K562 (cell line): Measurements from ENCODE around the gene ZAP70. TPM values are rescaled to one million over a fixed set of nuclear protein-coding genes. Genes with fewer than 3 reads are reported as not detected.

Experiments used
- ATAC-seq: fragments of 200-7000 bp; cut with Tn5 transposase; 3 replicates; pipeline ENCODE4 v1.9.1; 2020; ENCODE audit warnings: moderate library complexity
- BruUV-seq: library from RNA; stranded (reverse); fragments of 400-500 nt; replicated peaks from 2 replicates; lab custom pipeline; 2021; lab: Mats Ljungman, UMichigan
- CTCF ChIA-PET: fragments of 300-600 bp; formaldehyde crosslinking; extraction: SDS; loops from one replicate; lab custom pipeline; 2021; ENCODE audit warnings: low intra/inter-chr PET ratio; lab: Yijun Ruan, JAX
- POLR2A ChIA-PET: fragments of 300-600, 350-650 bp; sonication (Branson Sonifier 250); formaldehyde crosslinking; extraction: SDS; loops from one replicate; lab custom pipeline; 2021; ENCODE audit warnings: antibody characterized with exemption, inconsistent platforms; lab: Yijun Ruan, JAX
- DNase-seq, 4 experiments: peaks; one replicate each; pipeline versions ENCODE4 v3.0.0 to v3.0.0-alpha.2; 2011 to 2018; ENCODE audit warnings: low spot score in 3 of 4, mixed read lengths in 3 of 4; ENCODE audit errors: extremely low read depth in 1 of 4
- FAIRE-seq: peaks from 2 replicates; lab custom pipeline; 2011; peaks lifted over from hg19 to GRCh38; lab: Jason Lieb, UNC
- H2AFZ ChIP-seq: 2 replicates; pipeline ENCODE4 v1.6.0; 2011; ENCODE audit warnings: low read depth, low read length, control low read depth, inconsistent platforms
- H3K27ac ChIP-seq: fragments of 200-600 bp; 3 replicates; pipeline ENCODE4 v1.8.0; 2011; ENCODE audit warnings: low read depth, mild to moderate bottlenecking, control low read depth, inconsistent platforms, low read length, moderate library complexity, mixed read lengths; ENCODE audit errors: extremely low read depth
- H3K27me3 ChIP-seq, 2 experiments: fragments of 300-600 bp in 1 of 2; 2 replicates in 1 of 2; 3 replicates in 1 of 2; pipeline versions ENCODE4 v1.6.0 to v1.8.0; 2011; ENCODE audit warnings: inconsistent platforms in 2 of 2, low read length in 2 of 2, mild to moderate bottlenecking in 1 of 2, mixed read lengths in 1 of 2, moderate library complexity in 1 of 2; ENCODE audit not compliant: control insufficient read depth in 2 of 2, insufficient read depth in 2 of 2
- H3K36me3 ChIP-seq: fragments of 300-600 bp; 3 replicates; pipeline ENCODE4 v1.8.0; 2011; ENCODE audit warnings: mild to moderate bottlenecking, low read length, inconsistent platforms; ENCODE audit not compliant: control insufficient read depth, insufficient read depth
- H3K4me1 ChIP-seq, 2 experiments: fragments of 200-600 bp in 1 of 2; replicated peaks in 1 of 2; 2 replicates in 1 of 2; 3 replicates in 1 of 2; pipeline versions ENCODE4 v1.5.1 to v1.8.0; 2011; ENCODE audit warnings: inconsistent platforms in 2 of 2, low read length in 2 of 2, mild to moderate bottlenecking in 1 of 2, mixed read lengths in 1 of 2, moderate library complexity in 1 of 2; ENCODE audit not compliant: control insufficient read depth in 2 of 2, insufficient read depth in 2 of 2
- H3K4me2 ChIP-seq: 2 replicates; pipeline ENCODE4 v1.6.1; 2011; ENCODE audit warnings: low read length, control low read depth, inconsistent platforms, mixed read lengths; ENCODE audit not compliant: insufficient read depth
- H3K4me3 ChIP-seq: fragments of 200-600 bp; sonication (generic), shearing (Covaris generic); 2 replicates; pipeline ENCODE4 v1.5.1; 2016; ENCODE audit warnings: control low read depth, inconsistent platforms
- H3K79me2 ChIP-seq: fragments of 200-600 bp; 3 replicates; pipeline ENCODE4 v1.8.0; 2011; ENCODE audit warnings: low read length, inconsistent platforms; ENCODE audit not compliant: control insufficient read depth, insufficient read depth
- H3K9ac ChIP-seq, 2 experiments: 2 replicates each; pipeline versions ENCODE4 v1.6.0 to v1.6.1; 2011; ENCODE audit warnings: low read depth in 2 of 2, low read length in 2 of 2, control low read depth in 1 of 2, inconsistent platforms in 1 of 2, mild to moderate bottlenecking in 1 of 2, mixed read lengths in 1 of 2; ENCODE audit not compliant: insufficient read depth in 1 of 2
- H3K9me1 ChIP-seq: one replicate; pipeline ENCODE4 v1.6.0; 2011; ENCODE audit warnings: inconsistent platforms, mild to moderate bottlenecking, low read length, moderate library complexity; ENCODE audit not compliant: control insufficient read depth, insufficient read depth
- H3K9me3 ChIP-seq: replicated peaks from 2 replicates; pipeline ENCODE4 v1.5.1; 2011; ENCODE audit warnings: low read depth, low read length, inconsistent platforms; ENCODE audit not compliant: control insufficient read depth, insufficient read depth
- H4K20me1 ChIP-seq: replicated peaks from 2 replicates; pipeline ENCODE4 v1.6.1; 2011; ENCODE audit warnings: low read length, inconsistent platforms, mixed read lengths; ENCODE audit not compliant: control insufficient read depth, insufficient read depth
- ATF3 ChIP-seq, 2 experiments: fragments of 450-650 bp in 1 of 2; sonication (generic) in 1 of 2; formaldehyde crosslinking in 1 of 2; IDR thresholded peaks in 1 of 2; conservative IDR thresholded peaks in 1 of 2; 2 replicates each; pipeline versions ENCODE4 v1.6.1 to v1.8.1; 2016 to 2023; ENCODE audit warnings: mild to moderate bottlenecking in 2 of 2, moderate library complexity in 2 of 2, inconsistent platforms in 1 of 2, missing genetic modification reagents in 1 of 2
- IRF2 ChIP-seq: sonication (generic); formaldehyde crosslinking; IDR thresholded peaks from 2 replicates; pipeline ENCODE4 v1.8.1; 2022; ENCODE audit warnings: mild to moderate bottlenecking, missing genetic modification reagents
- KAT7 ChIP-seq: sonication (generic); formaldehyde crosslinking; IDR thresholded peaks from 2 replicates; pipeline ENCODE4 v1.8.0; 2022; ENCODE audit warnings: missing genetic modification reagents, mild to moderate bottlenecking, borderline replicate concordance
- MAFF ChIP-seq: IDR thresholded peaks from 2 replicates; pipeline ENCODE4 v1.6.1; 2012; ENCODE audit warnings: low read length, improper control_type of control experiment
- MAZ ChIP-seq, 2 experiments: fragments of 450-650 bp in 1 of 2; sonication (generic) in 1 of 2; formaldehyde crosslinking; IDR thresholded peaks in 1 of 2; conservative IDR thresholded peaks in 1 of 2; 2 replicates each; pipeline versions ENCODE4 v1.4.0 to v1.5.0; 2020; ENCODE audit warnings: mild to moderate bottlenecking in 1 of 2, missing genetic modification reagents in 1 of 2
- NFYB ChIP-seq: IDR thresholded peaks from 2 replicates; pipeline ENCODE4 v1.6.1; 2011; ENCODE audit warnings: mild to moderate bottlenecking, moderate library complexity; ENCODE audit not compliant: insufficient read length; ENCODE audit errors: extremely low read depth
- SAFB2 ChIP-seq: fragments of 200-400 bp; formaldehyde crosslinking; IDR thresholded peaks from 2 replicates; pipeline ENCODE4 v1.6.1; 2018; ENCODE audit warnings: borderline replicate concordance, low read length, low read depth, moderate library complexity; ENCODE audit not compliant: severe bottlenecking
- TCF7 ChIP-seq: sonication (generic); IDR thresholded peaks from 2 replicates; pipeline ENCODE4 v1.6.1; 2016; ENCODE audit warnings: antibody characterized with exemption, borderline replicate concordance
- ZNF165 ChIP-seq: fragments of 250-450 bp; sonication (Bioruptor Pico); IDR thresholded peaks from 2 replicates; pipeline ENCODE4 v1.4.0; 2020; ENCODE audit warnings: borderline replicate concordance
- ZNF398 ChIP-seq: fragments of 250-450 bp; sonication (Bioruptor Pico); IDR thresholded peaks from 2 replicates; pipeline ENCODE4 v1.8.0; 2021; ENCODE audit warnings: moderate library complexity, mild to moderate bottlenecking, inconsistent platforms
- ZNF778 ChIP-seq: fragments of 450-650 bp; formaldehyde crosslinking; IDR thresholded peaks from 2 replicates; pipeline ENCODE4 v1.4.0; 2020; ENCODE audit warnings: mild to moderate bottlenecking, moderate library complexity
- WGBS: fragments of 100-300 bp; shearing (Covaris generic); methylation state at CpG from one replicate; pipeline ENCODE4 v1.1.6; 2016; ENCODE audit warnings: low coverage, mixed read lengths; ENCODE audit not compliant: insufficient coverage; ENCODE audit errors: missing lambda C conversion rate; 5-methylcytosine and 5-hydroxymethylcytosine counted together
- in situ Hi-C: fragments of 300-500 bp; cut with MboI; formaldehyde crosslinking; loops from 4 replicates; pipeline ENCODE4 v1.15.0; 2018; ENCODE audit warnings: inconsistent platforms, mixed read lengths
- intact Hi-C: fragments of 100-400 bp; cut with micrococcal nuclease; formaldehyde crosslinking; loops from 2 replicates; pipeline ENCODE4 v1.14.2; 2022
- polyA plus RNA-seq, 8 experiments: library from polyadenylated mRNA; depleted of rRNA in 4 of 8; stranded (reverse) in 5 of 8; unstranded in 3 of 8; fragments of >200 nt; fragmentation: Nextera tagmentation in 2 of 8; fragmentation: Illumina TruSeq in 1 of 8; extraction: Ambion mirVana in 2 of 8; extraction: Trizol in 1 of 8; gene quantifications; 2 replicates each; pipeline versions ENCODE4 v1.2.1 to v1.2.3, GENCODE V29; 2011 to 2014; ENCODE audit warnings: inconsistent platforms in 1 of 8, missing spikeins in 1 of 8
- total RNA-seq, 7 experiments: library from RNA; depleted of rRNA in 6 of 7; stranded (reverse); fragments of >200 nt in 6 of 7; fragmentation: Illumina TruSeq in 2 of 7; extraction: Trizol in 2 of 7; gene quantifications; 2 replicates each; pipeline versions ENCODE4 v1.2.1 to v1.2.3, GENCODE V29; 2011 to 2021; ENCODE audit warnings: low replicate concordance in 1 of 7
- TF ChIP-seq, protein P1 (sequence below): fragments of 450-650 bp; formaldehyde crosslinking; IDR thresholded peaks from 2 replicates; pipeline ENCODE4 v1.4.0; 2020; ENCODE audit warnings: mild to moderate bottlenecking, moderate library complexity
- TF ChIP-seq, protein P2 (sequence below), 2 experiments: fragments of 200-800 bp in 1 of 2; sonication (Bioruptor generic) in 1 of 2; sonication (generic) in 1 of 2; formaldehyde crosslinking in 1 of 2; IDR thresholded peaks in 1 of 2; conservative IDR thresholded peaks in 1 of 2; 2 replicates each; pipeline versions ENCODE4 v1.5.0 to v1.6.1; 2016 to 2020; ENCODE audit warnings: missing compliant biosample characterization in 1 of 2, missing genetic modification characterization in 1 of 2, missing genetic modification reagents in 1 of 2

ZAP70 gene
- total and polyA plus RNA-seq, 9 of the 15 experiments (the other 6 are each of a cell fraction or from before 2014, with no cell fraction given): 0.06 to 0.80 (median 0.21) TPM; not detected in 1

- Histone ChIP-seq H4K20me1 (no peaks in the 10 kb centered on the region; the same call in 1 of the 2 replicates), H2AFZ (peak within 1 kb of the TSS; percentile 99), H3K79me2 (peaks cover 45% of the 10 kb centered on the region), H3K9ac (peak within 1 kb of the TSS; percentile 86 to 98), H3K4me1 (peaks cover 21 to 43% of the 10 kb centered on the region in 2 experiments; a peak in 4 of 5 replicates), H3K9me1 (peaks cover 3% of the 10 kb centered on the region), H3K9me3 (no peaks in the 10 kb centered on the region), H3K4me3 (peak within 1 kb of the TSS; percentile 66), H3K27me3 (no peaks in the 10 kb centered on the region), H3K4me2 (peak within 1 kb of the TSS; percentile 97), H3K36me3 (peaks cover 29% of the 10 kb centered on the region; the same call in 2 of the 3 replicates), H3K27ac (peak within 1 kb of the TSS; percentile 98)
- peak; percentile 94 to 99 (median 96) for DNase-seq
- in situ Hi-C loops: no loop called here
- ChIA-PET POLR2A (interaction anchor here (0.6 to 4.9 kb wide), 11 partner anchors 9 to 164 kb away, joined by 3 to 135 read pairs (median 6); partner anchors contain the start of genes ANKRD36B and COX5B), CTCF (interaction anchor here (1.1 to 2.4 kb wide), 4 partner anchors 33 to 74 kb away, joined by 3 to 15 read pairs (median 4); no protein-coding TSS in a partner anchor)
- BruUV-seq: no TSS peak
- under 1% methylated on average over 36 of the region's 60 CpGs for WGBS
- intact Hi-C loops: loop anchor here (1.0 to 2.0 kb wide), 3 partner anchors 19 to 73 kb away; no protein-coding TSS in a partner anchor
- peak; percentile 90 for FAIRE-seq
- ATAC-seq: peak; percentile 93
- TF ChIP-seq KAT7 (CRISPR knock-in tag): peak; percentile 62; the same call in 1 of the 2 replicates
- TF ChIP-seq, protein P1, sequence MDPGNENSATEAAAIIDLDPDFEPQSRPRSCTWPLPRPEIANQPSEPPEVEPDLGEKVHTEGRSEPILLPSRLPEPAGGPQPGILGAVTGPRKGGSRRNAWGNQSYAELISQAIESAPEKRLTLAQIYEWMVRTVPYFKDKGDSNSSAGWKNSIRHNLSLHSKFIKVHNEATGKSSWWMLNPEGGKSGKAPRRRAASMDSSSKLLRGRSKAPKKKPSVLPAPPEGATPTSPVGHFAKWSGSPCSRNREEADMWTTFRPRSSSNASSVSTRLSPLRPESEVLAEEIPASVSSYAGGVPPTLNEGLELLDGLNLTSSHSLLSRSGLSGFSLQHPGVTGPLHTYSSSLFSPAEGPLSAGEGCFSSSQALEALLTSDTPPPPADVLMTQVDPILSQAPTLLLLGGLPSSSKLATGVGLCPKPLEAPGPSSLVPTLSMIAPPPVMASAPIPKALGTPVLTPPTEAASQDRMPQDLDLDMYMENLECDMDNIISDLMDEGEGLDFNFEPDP (CRISPR knock-in tag): no peak
- TF ChIP-seq, protein P2, sequence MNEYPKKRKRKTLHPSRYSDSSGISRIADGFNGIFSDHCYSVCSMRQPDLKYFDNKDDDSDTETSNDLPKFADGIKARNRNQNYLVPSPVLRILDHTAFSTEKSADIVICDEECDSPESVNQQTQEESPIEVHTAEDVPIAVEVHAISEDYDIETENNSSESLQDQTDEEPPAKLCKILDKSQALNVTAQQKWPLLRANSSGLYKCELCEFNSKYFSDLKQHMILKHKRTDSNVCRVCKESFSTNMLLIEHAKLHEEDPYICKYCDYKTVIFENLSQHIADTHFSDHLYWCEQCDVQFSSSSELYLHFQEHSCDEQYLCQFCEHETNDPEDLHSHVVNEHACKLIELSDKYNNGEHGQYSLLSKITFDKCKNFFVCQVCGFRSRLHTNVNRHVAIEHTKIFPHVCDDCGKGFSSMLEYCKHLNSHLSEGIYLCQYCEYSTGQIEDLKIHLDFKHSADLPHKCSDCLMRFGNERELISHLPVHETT (CRISPR knock-in tag; conservative IDR thresholded peaks at IDR 0.05 in 1 of 2, IDR thresholded peaks at IDR 0.05 in 1 of 2): peak in 1 of 2 experiments; percentile 91; a peak in 2 of 4 replicates
- TF ChIP-seq ZNF778: no peak
- TF ChIP-seq ZNF398 (CRISPR knock-in tag): no peak
- TF ChIP-seq IRF2 (CRISPR knock-in tag): no peak
- peak; percentile 65 for TF ChIP-seq MAFF
- no peak for TF ChIP-seq ZNF165 (CRISPR knock-in tag)
- no peak for TF ChIP-seq TCF7
- peak; percentile 98 for TF ChIP-seq ATF3 (IDR thresholded peaks at IDR 0.05)
- peak; percentile 92 for TF ChIP-seq ATF3 (CRISPR knock-in tag; conservative IDR thresholded peaks at IDR 0.05)
- no peak for TF ChIP-seq SAFB2
- TF ChIP-seq MAZ (CRISPR knock-in tag; conservative IDR thresholded peaks at IDR 0.05 in 1 of 2, IDR thresholded peaks at IDR 0.05 in 1 of 2): peak in 1 of 2 experiments; percentile 43; a peak in 1 of 4 replicates
- peak; percentile 70 for TF ChIP-seq NFYB
Measured at GRCh38 chr2:97663962-97664635, 49.3 kb upstream of the ZAP70 start, which contains the start of gene ACTR1B. TSS of gene ACTR1B (minus strand) at chr2:97664044. CDS start at chr2:97663890, 154 bp downstream.
